SK-N-SH treated with all-trans-retinoic acid at 6 μM for 48 hours (cell line): ENCODE data around the gene ELMO1.

ENCODE experiments used
- ATAC-seq: fragments of 200-7000 bp; cut with Tn5 transposase; 3 replicates; pipeline ENCODE4 v1.9.1; 2020; ENCODE audit warnings: mild to moderate bottlenecking, moderate library complexity
- ARNTL ChIP-seq: fragments of 450-650 bp; formaldehyde crosslinking; IDR thresholded peaks from 2 replicates; pipeline ENCODE4 v1.5.0; 2020; ENCODE audit warnings: low read depth, mild to moderate bottlenecking, moderate library complexity, borderline replicate concordance
- BACH2 ChIP-seq: fragments of 250-450 bp; sonication (Bioruptor Pico); IDR thresholded peaks from 2 replicates; pipeline ENCODE4 v1.9.0; 2021; ENCODE audit warnings: mild to moderate bottlenecking, borderline replicate concordance
- CREB5 ChIP-seq: fragments of 250-450 bp; sonication (Bioruptor Pico); IDR thresholded peaks from 2 replicates; pipeline ENCODE4 v1.5.1; 2020; ENCODE audit warnings: low read depth, mild to moderate bottlenecking, moderate library complexity
- CSDC2 ChIP-seq: fragments of 250-450 bp; sonication (Bioruptor Pico); IDR thresholded peaks from 2 replicates; pipeline ENCODE4 v1.5.0; 2020; ENCODE audit warnings: mild to moderate bottlenecking, moderate library complexity
- CSRNP3 ChIP-seq: fragments of 250-450 bp; sonication (Bioruptor Pico); IDR thresholded peaks from 2 replicates; pipeline ENCODE4 v1.5.1; 2021; ENCODE audit warnings: mild to moderate bottlenecking, moderate library complexity
- ESRRG ChIP-seq: fragments of 250-450 bp; sonication (Bioruptor Pico); IDR thresholded peaks from 2 replicates; pipeline ENCODE4 v1.6.1; 2021; ENCODE audit warnings: mild to moderate bottlenecking
- GLIS3 ChIP-seq: fragments of 250-450 bp; sonication (Bioruptor Pico); IDR thresholded peaks from 2 replicates; pipeline ENCODE4 v1.5.0; 2020; ENCODE audit warnings: mild to moderate bottlenecking, moderate library complexity
- ISL1 ChIP-seq: fragments of 250-450 bp; sonication (Bioruptor Pico); IDR thresholded peaks from 2 replicates; pipeline ENCODE4 v2.1.2; 2022; ENCODE audit warnings: mild to moderate bottlenecking, moderate library complexity
- OSR1 ChIP-seq: fragments of 250-450 bp; sonication (Bioruptor Pico); IDR thresholded peaks from 2 replicates; pipeline ENCODE4 v1.8.0; 2022; ENCODE audit warnings: moderate library complexity, mild to moderate bottlenecking, inconsistent platforms
- PATZ1 ChIP-seq: fragments of 250-450 bp; sonication (Bioruptor Pico); IDR thresholded peaks from 2 replicates; pipeline ENCODE4 v1.8.0; 2020; ENCODE audit warnings: mild to moderate bottlenecking, moderate library complexity, borderline replicate concordance
- PPARA ChIP-seq: fragments of 250-450 bp; sonication (Bioruptor Pico); IDR thresholded peaks from 2 replicates; pipeline ENCODE4 v1.5.0; 2020; ENCODE audit warnings: mild to moderate bottlenecking, borderline replicate concordance
- RARB ChIP-seq: fragments of 250-450 bp; sonication (Bioruptor Pico); IDR thresholded peaks from 2 replicates; pipeline ENCODE4 v1.8.0; 2021; ENCODE audit warnings: mild to moderate bottlenecking, moderate library complexity
- SNAI2 ChIP-seq: fragments of 250-450 bp; sonication (Bioruptor Pico); IDR thresholded peaks from 2 replicates; pipeline ENCODE4 v1.5.0; 2020; ENCODE audit warnings: mild to moderate bottlenecking, moderate library complexity
- TCF4 ChIP-seq: fragments of 250-450 bp; sonication (Bioruptor Pico); IDR thresholded peaks from 2 replicates; pipeline ENCODE4 v1.8.0; 2021; ENCODE audit warnings: mild to moderate bottlenecking, moderate library complexity, borderline replicate concordance
- TOX ChIP-seq: fragments of 250-450 bp; sonication (Bioruptor Pico); IDR thresholded peaks from 2 replicates; pipeline ENCODE4 v1.8.0; 2021; ENCODE audit warnings: mild to moderate bottlenecking, moderate library complexity, borderline replicate concordance
- TSHZ2 ChIP-seq: fragments of 250-450 bp; sonication (Bioruptor Pico); IDR thresholded peaks from 2 replicates; pipeline ENCODE4 v1.5.0; 2020; ENCODE audit warnings: mild to moderate bottlenecking, moderate library complexity
- ZC3H10 ChIP-seq: fragments of 250-450 bp; sonication (Bioruptor Pico); IDR thresholded peaks from 2 replicates; pipeline ENCODE4 v1.5.1; 2021; ENCODE audit warnings: mild to moderate bottlenecking, moderate library complexity
- ZFP3 ChIP-seq: fragments of 250-450 bp; sonication (Bioruptor Pico); IDR thresholded peaks from 2 replicates; pipeline ENCODE4 v1.5.0; 2020; ENCODE audit warnings: mild to moderate bottlenecking, moderate library complexity
- ZFP30 ChIP-seq: fragments of 450-650 bp; formaldehyde crosslinking; IDR thresholded peaks from 2 replicates; pipeline ENCODE4 v1.5.0; 2022; ENCODE audit warnings: mild to moderate bottlenecking, moderate library complexity
- ZNF565 ChIP-seq: fragments of 450-650 bp; formaldehyde crosslinking; conservative IDR thresholded peaks from 2 replicates; pipeline ENCODE4 v1.5.0; 2020; ENCODE audit warnings: low read depth, mild to moderate bottlenecking, moderate library complexity
- ZNF8 ChIP-seq: fragments of 450-650 bp; formaldehyde crosslinking; IDR thresholded peaks from 2 replicates; pipeline ENCODE4 v1.5.0; 2020; ENCODE audit warnings: mild to moderate bottlenecking, moderate library complexity

Gene ELMO1

GRCh38 chr7:37342176-37342687 lies 106.4 kb downstream of the ELMO1 start:
- no peak for ATAC-seq
- TF ChIP-seq ESRRG (CRISPR knock-in tag) (no peak), ZFP3 (CRISPR knock-in tag) (no peak), OSR1 (CRISPR knock-in tag) (no peak), CSRNP3 (CRISPR knock-in tag) (no peak), SNAI2 (CRISPR knock-in tag) (no peak), ZFP30 (CRISPR knock-in tag) (no peak), PATZ1 (CRISPR knock-in tag) (no peak), TCF4 (CRISPR knock-in tag) (no peak), CREB5 (CRISPR knock-in tag) (no peak), TOX (CRISPR knock-in tag) (no peak), GLIS3 (CRISPR knock-in tag) (no peak), ARNTL (no peak), PPARA (no peak), RARB (no peak)

- no peak for ATAC-seq
These were observed 107.5 kb downstream of the ELMO1 start for GRCh38 chr7:37341033-37341630.

GRCh38 chr7:37338966-37339365 lies 109.7 kb downstream of the ELMO1 start:
- TF ChIP-seq ZNF565 (CRISPR knock-in tag): no peak
- TF ChIP-seq TCF4 (CRISPR knock-in tag): peak; percentile 21; the same call in 1 of the 2 replicates
- TF ChIP-seq, all 23 proteins: peak for 1
- no peak for ATAC-seq

More at GRCh38 chr7:37341033-37341630, 107.5 kb downstream of the ELMO1 start:
- TF ChIP-seq ZC3H10 (CRISPR knock-in tag): no peak
- no peak for TF ChIP-seq ZFP3 (CRISPR knock-in tag)
- TF ChIP-seq CSRNP3 (CRISPR knock-in tag): no peak

GRCh38 chr7:37337522-37337921 lies 111.1 kb downstream of the ELMO1 start:
- ATAC-seq: no peak
- no peak for TF ChIP-seq BACH2 (CRISPR knock-in tag)
- TF ChIP-seq GLIS3 (CRISPR knock-in tag): no peak
- TF ChIP-seq ZNF565 (CRISPR knock-in tag): no peak
- no peak for TF ChIP-seq CSRNP3 (CRISPR knock-in tag)
- TF ChIP-seq ZNF8: no peak
- no peak for TF ChIP-seq TSHZ2 (CRISPR knock-in tag)
- TF ChIP-seq CREB5 (CRISPR knock-in tag): no peak
- TF ChIP-seq SNAI2 (CRISPR knock-in tag): no peak
- TF ChIP-seq ZC3H10 (CRISPR knock-in tag): no peak
- no peak for TF ChIP-seq ISL1 (CRISPR knock-in tag)
- no peak for TF ChIP-seq PPARA
- TF ChIP-seq PATZ1 (CRISPR knock-in tag): no peak
- no peak for TF ChIP-seq TCF4 (CRISPR knock-in tag)
- no peak for TF ChIP-seq ARNTL
- no peak for TF ChIP-seq CSDC2
